Cardiac fibroblast (primary cell): ENCODE results near the gene FBXO5.

ENCODE experiments used
- DNase-seq, 2 donors: peaks; one replicate each; pipeline versions ENCODE4 v3.0.0 to v3.0.0-alpha.2; 2010; ENCODE audit warnings: low read depth in 2 of 2
- H3K4me3 ChIP-seq, 2 donors: replicated peaks in 1 of 2; 1 replicate in 1 of 2; 2 replicates in 1 of 2; pipeline ENCODE4 v1.5.1; 2011; ENCODE audit warnings: low read depth in 2 of 2, low read length in 2 of 2, mild to moderate bottlenecking in 2 of 2, moderate library complexity in 1 of 2
- CTCF ChIP-seq: IDR thresholded peaks from one replicate; pipeline ENCODE4 v1.5.1; 2011; ENCODE audit warnings: low read depth, mild to moderate bottlenecking, low read length, inconsistent platforms

Gene FBXO5

GRCh38 chr6:152980656-152981055 is 2.2 kb downstream of the FBXO5 start:
- no peak for TF ChIP-seq CTCF
- peak overlapping the region in 1 of 2 donors; percentile 88 for H3K4me3 ChIP-seq
- no peak for DNase-seq

- no peak for TF ChIP-seq CTCF
- DNase-seq, result no peak
- H3K4me3 ChIP-seq, result no peak overlapping the region
Measured at GRCh38 chr6:152979116-152979515, 3.7 kb downstream of the FBXO5 start.

- no peak overlapping the region for H3K4me3 ChIP-seq
- peak in 1 of 2 donors; percentile 58 for DNase-seq
- TF ChIP-seq CTCF, result no peak
Measured at GRCh38 chr6:152978058-152978457, 4.8 kb downstream of the FBXO5 start.

GRCh38 chr6:152977556-152977955 is 5.3 kb downstream of the FBXO5 start:
- H3K4me3 ChIP-seq, result no peak overlapping the region
- no peak for DNase-seq
- TF ChIP-seq CTCF, result no peak

- H3K4me3 ChIP-seq, result no peak overlapping the region
- peak in 1 of 2 donors; percentile 39 for DNase-seq
- no peak for TF ChIP-seq CTCF
Measured at GRCh38 chr6:152976749-152977148, 6.1 kb downstream of the FBXO5 start.

GRCh38 chr6:152975204-152975915 is 7.5 kb downstream of the FBXO5 start:
- no peak overlapping the region for H3K4me3 ChIP-seq
- DNase-seq, result no peak
- TF ChIP-seq CTCF, result no peak

GRCh38 chr6:152973916-152974315 is 8.9 kb downstream of the FBXO5 start:
- no peak for DNase-seq
- TF ChIP-seq CTCF, result no peak
- no peak overlapping the region for H3K4me3 ChIP-seq
